K562 (cell line): ENCODE results near the gene FUBP3. TPM values are rescaled to one million over a fixed set of nuclear protein-coding genes. Genes with fewer than 3 reads are reported as not detected.

Source experiments
- CBFA2T2 ChIP-seq: fragments of 450-650 bp; conservative IDR thresholded peaks from 2 replicates; pipeline ENCODE4 v1.6.1; 2017; ENCODE audit warnings: mild to moderate bottlenecking
- CHAMP1 ChIP-seq: fragments of 450-650 bp; IDR thresholded peaks from 2 replicates; pipeline ENCODE4 v1.6.1; 2016; ENCODE audit warnings: mild to moderate bottlenecking
- CHD4 ChIP-seq: fragments of 200-600 bp; sonication (generic); IDR thresholded peaks from 3 replicates; pipeline ENCODE4 v1.6.1; 2012; ENCODE audit warnings: low read depth, mild to moderate bottlenecking, mixed read lengths, low read length, inconsistent platforms; ENCODE audit not compliant: insufficient read depth, insufficient replicate concordance, poor library complexity, severe bottlenecking
- CXXC5 ChIP-seq: fragments of 250-450 bp; sonication (Bioruptor Pico); IDR thresholded peaks from 2 replicates; pipeline ENCODE4 v1.8.0; 2022; ENCODE audit warnings: inconsistent platforms, mild to moderate bottlenecking, moderate library complexity
- ELK1 ChIP-seq: sonication (generic); formaldehyde crosslinking; IDR thresholded peaks from 2 replicates; pipeline ENCODE4 v1.8.1; 2022; ENCODE audit warnings: missing genetic modification reagents
- GTF2B ChIP-seq: IDR thresholded peaks from 2 replicates; pipeline ENCODE4 v1.6.1; 2011; ENCODE audit not compliant: insufficient read length; ENCODE audit errors: extremely low read depth
- JUNB ChIP-seq: fragments of 450-650 bp; formaldehyde crosslinking; conservative IDR thresholded peaks from 2 replicates; pipeline ENCODE4 v1.4.0; 2020; ENCODE audit warnings: mild to moderate bottlenecking
- MAFK ChIP-seq: IDR thresholded peaks from 2 replicates; pipeline ENCODE4 v1.6.1; 2011; ENCODE audit warnings: low read length, improper control_type of control experiment
- MCM3 ChIP-seq: fragments of 450-650 bp; IDR thresholded peaks from 2 replicates; pipeline ENCODE4 v1.6.1; 2016
- MYC ChIP-seq, 2 experiments: fragments of 250-450 bp in 1 of 2; sonication (Bioruptor Pico) in 1 of 2; IDR thresholded peaks; 2 replicates each; pipeline versions ENCODE4 v1.5.1 to v1.6.1; 2012 to 2021; ENCODE audit warnings: low read depth in 2 of 2, borderline replicate concordance in 1 of 2, improper control_type of control experiment in 1 of 2, low read length in 1 of 2, mild to moderate bottlenecking in 1 of 2, moderate library complexity in 1 of 2
- NFIX ChIP-seq: fragments of 250-450 bp; sonication (Bioruptor Pico); IDR thresholded peaks from 2 replicates; pipeline ENCODE4 v1.4.0; 2020; ENCODE audit warnings: low read depth, mild to moderate bottlenecking, moderate library complexity
- PHB2 ChIP-seq: fragments of 450-650 bp; IDR thresholded peaks from 2 replicates; pipeline ENCODE4 v1.6.1; 2017; ENCODE audit warnings: low read depth
- POLR3A ChIP-seq: IDR thresholded peaks from 2 replicates; pipeline ENCODE4 v1.6.1; 2011; ENCODE audit warnings: borderline replicate concordance, mild to moderate bottlenecking, moderate library complexity; ENCODE audit not compliant: insufficient read length, insufficient read depth; ENCODE audit errors: extremely low read depth
- RNF2 ChIP-seq: sonication (generic); IDR thresholded peaks from 2 replicates; pipeline ENCODE4 v1.6.1; 2016
- SMAD1 ChIP-seq: fragments of 150-350 bp; IDR thresholded peaks from 2 replicates; pipeline ENCODE4 v1.6.1; 2014; ENCODE audit warnings: low read length, low read depth; ENCODE audit not compliant: partially characterized antibody
- SMAD3 ChIP-seq: fragments of 450-650 bp; formaldehyde crosslinking; conservative IDR thresholded peaks from 2 replicates; pipeline ENCODE4 v1.4.0; 2020; ENCODE audit warnings: mild to moderate bottlenecking
- TFAM ChIP-seq: fragments of 250-450 bp; sonication (Bioruptor Pico); conservative IDR thresholded peaks from 2 replicates; pipeline ENCODE4 v1.5.0; 2021; ENCODE audit warnings: mild to moderate bottlenecking, moderate library complexity
- U2AF1 ChIP-seq: fragments of 200-400 bp; formaldehyde crosslinking; optimal IDR thresholded peaks from 2 replicates; pipeline ENCODE3; 2017; ENCODE audit warnings: mild to moderate bottlenecking, low read depth, low read length, moderate library complexity
- YBX1 ChIP-seq: fragments of 450-650 bp; IDR thresholded peaks from 2 replicates; pipeline ENCODE4 v1.7.1; 2016; ENCODE audit warnings: mild to moderate bottlenecking
- ZFP36 ChIP-seq: fragments of 150-350 bp; IDR thresholded peaks from 2 replicates; pipeline ENCODE4 v1.6.1; 2018; ENCODE audit warnings: low read length, low read depth; ENCODE audit not compliant: partially characterized antibody
- ZNF232 ChIP-seq: sonication (generic); formaldehyde crosslinking; IDR thresholded peaks from 2 replicates; pipeline ENCODE4 v1.8.0; 2022; ENCODE audit warnings: mild to moderate bottlenecking, missing genetic modification reagents
- ZNF282 ChIP-seq: sonication (generic); formaldehyde crosslinking; IDR thresholded peaks from 2 replicates; pipeline ENCODE4 v1.8.1; 2023; ENCODE audit warnings: missing genetic modification reagents
- ZNF384 ChIP-seq: IDR thresholded peaks from 2 replicates; pipeline ENCODE4 v1.6.1; 2012; ENCODE audit warnings: low read depth, low read length, improper control_type of control experiment
- polyA plus RNA-seq, 8 experiments: library from polyadenylated mRNA; depleted of rRNA in 4 of 8; stranded (reverse) in 5 of 8; unstranded in 3 of 8; fragments of >200 nt; fragmentation: Nextera tagmentation in 2 of 8; fragmentation: Illumina TruSeq in 1 of 8; extraction: Ambion mirVana in 2 of 8; extraction: Trizol in 1 of 8; gene quantifications; 2 replicates each; pipeline versions ENCODE4 v1.2.1 to v1.2.3, GENCODE V29; 2011 to 2014; ENCODE audit warnings: inconsistent platforms in 1 of 8, missing spikeins in 1 of 8
- total RNA-seq, 7 experiments: library from RNA; depleted of rRNA in 6 of 7; stranded (reverse); fragments of >200 nt in 6 of 7; fragmentation: Illumina TruSeq in 2 of 7; extraction: Trizol in 2 of 7; gene quantifications; 2 replicates each; pipeline versions ENCODE4 v1.2.1 to v1.2.3, GENCODE V29; 2011 to 2021; ENCODE audit warnings: low replicate concordance in 1 of 7

The FUBP3 gene
- total and polyA plus RNA-seq, 9 of the 15 experiments (the other 6 are each of a cell fraction or from before 2014, with no cell fraction given) = 3.0 to 64.0 (median 48.1) TPM

GRCh38 chr9:130680836-130681768 lies 101.7 kb downstream of the FUBP3 start (continued):
- TF ChIP-seq NFIX (CRISPR knock-in tag) (no peak), SMAD1 (no peak), TFAM (CRISPR knock-in tag) (no peak), ZNF384 (no peak), MCM3 (no peak), YBX1 (no peak), U2AF1 (no peak), RNF2 (no peak), SMAD3 (CRISPR knock-in tag) (no peak), ZNF282 (CRISPR knock-in tag) (no peak), GTF2B (no peak), PHB2 (no peak), CBFA2T2 (no peak), CHD4 (no peak), MYC (IDR thresholded peaks at IDR 0.05; ENCODE audit: low read depth, low read length) (peak; percentile 93), MYC (CRISPR knock-in tag; IDR thresholded peaks at IDR 0.05; ENCODE audit: borderline replicate concordance, low read depth) (no peak), CHAMP1 (no peak), ZFP36 (no peak), JUNB (no peak), CXXC5 (CRISPR knock-in tag) (peak; percentile 85), MAFK (no peak), ELK1 (CRISPR knock-in tag) (no peak), POLR3A (no peak), ZNF232 (CRISPR knock-in tag) (peak; percentile 95)
